Measurements from ENCODE around the gene CDRT4.

The CDRT4 gene

DNA sequence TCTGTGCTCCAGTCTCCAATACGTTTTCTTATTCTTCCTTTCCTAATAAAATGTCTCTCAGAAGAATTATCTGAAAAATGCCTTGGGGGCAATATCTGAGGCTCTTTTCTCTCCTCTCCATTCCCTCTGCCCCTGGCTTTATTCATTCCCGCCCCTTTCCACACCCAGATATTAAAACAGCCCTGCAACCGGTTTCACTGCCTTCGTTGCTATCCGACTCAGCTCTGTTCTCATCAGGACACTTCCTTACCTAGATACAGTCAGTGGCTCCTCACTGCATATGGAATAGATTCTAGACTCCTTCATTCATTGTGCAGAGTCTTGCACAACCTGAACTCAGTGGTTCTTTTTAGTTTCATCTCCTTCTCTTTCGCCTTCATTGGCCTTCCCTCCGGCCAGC, 74.0 kb downstream of the CDRT4 start:
- no peak for DNase-seq (ENCODE audit: low read depth in 2 of 2)

DNA sequence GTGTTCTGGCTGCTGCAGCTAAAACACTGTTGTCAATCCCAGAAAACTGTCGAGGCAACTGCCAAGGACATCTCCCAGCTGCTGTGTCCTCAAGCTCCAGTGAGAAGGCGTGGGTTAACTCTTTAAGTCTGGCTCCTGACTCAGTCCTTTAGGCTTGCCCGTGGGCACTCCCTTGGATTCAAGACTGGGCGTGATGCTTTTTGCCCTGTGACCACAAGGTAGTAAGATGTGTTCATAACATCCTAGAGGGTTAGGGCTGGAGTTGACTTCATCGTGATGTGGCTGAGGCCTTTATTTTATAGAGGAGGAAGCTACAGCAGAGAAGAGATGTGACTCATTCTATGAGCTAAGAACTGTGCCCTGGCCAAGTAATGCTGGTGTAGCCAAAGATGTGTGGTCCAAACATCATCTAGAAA, 75.1 kb downstream of the CDRT4 start:
- no peak for DNase-seq (ENCODE audit: low read depth in 2 of 2)

DNA sequence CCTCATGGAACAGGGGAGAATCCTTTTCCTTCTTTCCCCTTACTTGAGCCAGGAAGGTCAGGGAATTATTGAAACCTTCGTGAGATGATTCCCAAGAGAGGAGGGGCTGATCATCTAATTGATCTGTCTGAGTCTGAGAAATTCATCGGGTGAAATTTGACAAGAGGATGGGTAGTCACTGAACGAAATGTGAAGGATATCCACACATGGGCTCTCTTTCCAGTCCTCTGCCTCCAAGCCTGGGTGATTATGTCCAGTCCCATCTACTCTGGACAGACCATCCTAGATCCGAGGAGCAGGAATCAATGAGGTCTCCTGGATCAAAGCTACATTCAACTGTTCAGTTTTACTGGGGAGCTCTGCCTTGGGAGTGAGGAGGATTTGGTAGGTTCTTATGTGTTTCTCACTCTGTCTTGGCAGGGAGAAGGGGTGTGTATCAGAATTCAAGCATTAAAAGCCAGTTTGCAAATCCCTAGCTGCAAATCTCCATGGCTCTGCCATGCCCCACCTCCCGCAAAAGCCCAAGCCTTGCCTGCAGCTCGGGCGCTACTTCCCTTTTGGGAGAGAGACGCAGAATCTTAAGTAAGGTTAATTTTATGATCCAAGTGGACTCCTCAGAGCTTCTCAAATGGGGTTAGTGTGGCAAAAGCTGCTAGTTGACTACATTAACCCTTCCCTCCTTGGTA, 78.9 kb downstream of the CDRT4 start:
- no peak for DNase-seq (ENCODE audit: low read depth in 2 of 2)

DNA sequence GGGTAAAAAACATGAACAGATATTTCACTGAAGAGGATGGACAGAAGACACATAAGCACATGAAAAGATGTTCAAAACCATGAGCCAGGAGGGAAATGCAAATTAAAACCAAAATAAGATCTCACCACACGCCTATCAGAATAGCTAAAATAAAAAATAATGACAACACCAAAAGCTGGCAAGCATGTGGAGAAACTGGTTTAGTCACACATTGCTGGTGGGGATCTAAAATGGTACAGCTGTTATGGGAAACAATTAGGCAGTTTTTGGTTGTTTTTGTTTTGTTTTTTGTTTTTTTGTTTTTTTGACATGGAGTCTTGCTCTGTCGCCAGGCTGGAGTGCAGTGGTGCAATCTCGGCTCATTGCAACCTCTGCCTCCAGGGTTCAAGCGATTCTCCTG, 81.3 kb downstream of the CDRT4 start:
- no peak for DNase-seq (ENCODE audit: low read depth in 2 of 2)

Data from stimulated activated CD4-positive, alpha-beta T cell treated with anti-CD3 and anti-CD28 coated beads, Interleukin-1b, Interleukin-23, amount 100 ng/mL, for 1 hour (primary cell).